D721Med (cell line): ENCODE data around the gene C9orf152.
"Not testable (repeated sequence)": the region's sequence is repeated elsewhere in the genome, so short reads cannot be mapped to it uniquely, and the experiment has no call there.

Experiments
- DNase-seq: peaks from one replicate; pipeline ENCODE4 v3.0.0; 2011; ENCODE audit warnings: low spot score; ENCODE audit not compliant: insufficient read length
- FAIRE-seq: peaks from 2 replicates; lab custom pipeline; 2011; peaks lifted over from hg19 to GRCh38; lab: Jason Lieb, UNC
- TF ChIP-seq, protein P1 (sequence below): IDR thresholded peaks from 2 replicates; pipeline ENCODE4 v1.5.1; 2012; ENCODE audit warnings: mild to moderate bottlenecking, control low read depth; ENCODE audit not compliant: insufficient read depth; ENCODE audit errors: missing control alignments

C9orf152 gene

DNA sequence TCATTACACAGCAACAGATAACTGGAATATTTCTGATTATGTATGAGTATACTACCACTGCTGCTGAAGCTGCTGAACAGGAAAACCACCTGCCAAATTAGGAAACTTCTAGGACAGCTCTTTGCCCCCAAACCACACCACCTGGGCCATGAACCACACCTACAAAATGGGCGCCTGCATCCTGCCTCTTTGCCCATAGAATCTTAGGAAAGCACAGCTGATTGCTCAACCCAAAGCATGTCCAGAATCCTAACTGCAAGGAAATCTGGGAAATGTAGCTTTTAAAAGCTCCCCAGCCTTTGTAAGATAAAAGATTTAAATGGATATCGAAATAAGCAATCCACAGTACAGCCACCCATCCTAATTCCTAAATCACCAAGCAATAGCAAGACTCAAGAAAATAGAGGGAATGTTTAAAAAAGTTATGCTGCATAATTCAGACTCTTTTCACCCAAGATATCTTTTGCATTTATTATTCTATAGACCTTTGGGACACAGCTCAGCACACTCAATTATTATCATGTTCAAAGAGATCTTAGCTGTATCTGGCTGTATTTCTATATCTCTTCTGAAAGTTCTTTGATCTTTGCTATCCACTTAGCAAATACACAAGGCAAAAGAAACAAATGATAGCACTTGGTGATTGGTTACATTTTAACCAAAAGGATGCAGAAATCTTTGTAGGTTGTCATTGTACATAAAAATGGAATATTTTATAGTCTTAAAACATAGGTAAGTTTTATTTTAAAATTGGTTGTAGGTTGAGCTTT lies 6.8 kb upstream of the C9orf152 start:
- DNase-seq (no peak), FAIRE-seq (no peak)
- TF ChIP-seq, protein P1, sequence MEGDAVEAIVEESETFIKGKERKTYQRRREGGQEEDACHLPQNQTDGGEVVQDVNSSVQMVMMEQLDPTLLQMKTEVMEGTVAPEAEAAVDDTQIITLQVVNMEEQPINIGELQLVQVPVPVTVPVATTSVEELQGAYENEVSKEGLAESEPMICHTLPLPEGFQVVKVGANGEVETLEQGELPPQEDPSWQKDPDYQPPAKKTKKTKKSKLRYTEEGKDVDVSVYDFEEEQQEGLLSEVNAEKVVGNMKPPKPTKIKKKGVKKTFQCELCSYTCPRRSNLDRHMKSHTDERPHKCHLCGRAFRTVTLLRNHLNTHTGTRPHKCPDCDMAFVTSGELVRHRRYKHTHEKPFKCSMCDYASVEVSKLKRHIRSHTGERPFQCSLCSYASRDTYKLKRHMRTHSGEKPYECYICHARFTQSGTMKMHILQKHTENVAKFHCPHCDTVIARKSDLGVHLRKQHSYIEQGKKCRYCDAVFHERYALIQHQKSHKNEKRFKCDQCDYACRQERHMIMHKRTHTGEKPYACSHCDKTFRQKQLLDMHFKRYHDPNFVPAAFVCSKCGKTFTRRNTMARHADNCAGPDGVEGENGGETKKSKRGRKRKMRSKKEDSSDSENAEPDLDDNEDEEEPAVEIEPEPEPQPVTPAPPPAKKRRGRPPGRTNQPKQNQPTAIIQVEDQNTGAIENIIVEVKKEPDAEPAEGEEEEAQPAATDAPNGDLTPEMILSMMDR = no peak

DNA sequence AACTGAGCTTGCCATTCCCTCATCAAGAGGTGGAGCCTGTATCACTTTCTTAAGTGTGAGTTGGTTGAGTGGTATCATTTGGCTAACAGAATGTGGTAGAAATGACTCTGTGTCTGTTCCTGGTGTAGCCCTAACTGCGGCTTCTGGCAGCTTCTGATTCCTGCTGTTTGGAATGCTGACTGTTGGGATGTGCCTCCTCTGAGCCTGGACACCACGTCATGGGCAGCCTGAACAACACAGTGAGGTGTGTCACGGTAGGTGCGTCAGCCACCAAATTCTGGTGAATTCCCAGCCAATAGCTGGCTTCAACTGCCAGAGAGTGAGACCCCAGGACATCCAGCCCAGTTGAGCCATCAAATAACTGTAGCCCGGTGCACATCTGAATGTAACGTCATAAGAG lies 6.1 kb upstream of the C9orf152 start:
- FAIRE-seq (no peak), DNase-seq (no peak)
- TF ChIP-seq, protein P1 = no peak

DNA sequence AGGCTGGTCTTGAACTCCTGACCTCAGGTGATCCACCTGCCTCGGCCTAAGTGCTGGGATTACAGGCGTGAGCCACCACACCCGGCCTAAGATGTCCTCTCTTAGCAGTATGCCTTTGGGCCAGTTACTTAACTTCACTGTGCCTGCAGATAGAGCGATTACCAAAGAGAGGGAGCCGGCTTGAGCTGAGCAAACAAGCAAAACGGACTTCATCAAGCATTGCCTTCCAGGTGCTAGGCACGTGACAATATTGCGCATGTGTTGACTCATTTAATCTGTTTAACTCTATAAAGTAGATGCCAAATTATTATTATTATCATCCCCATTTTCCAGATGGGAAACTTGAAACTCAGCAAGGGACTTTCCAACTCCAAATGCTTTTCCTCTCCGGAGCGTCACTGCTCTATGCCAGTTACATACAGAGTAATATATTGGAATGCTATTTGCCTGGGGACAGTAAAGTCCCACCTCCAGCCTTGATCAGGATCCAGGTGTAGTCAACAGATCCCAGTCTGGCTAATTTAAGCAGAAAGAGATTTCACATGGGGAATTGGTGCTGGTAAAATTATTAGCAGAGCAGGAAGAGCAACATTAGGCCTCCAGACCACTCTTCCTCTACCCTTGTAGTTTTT lies 5.6 kb upstream of the C9orf152 start:
- FAIRE-seq (no peak), DNase-seq (no peak)
- TF ChIP-seq, protein P1 = no peak

DNA sequence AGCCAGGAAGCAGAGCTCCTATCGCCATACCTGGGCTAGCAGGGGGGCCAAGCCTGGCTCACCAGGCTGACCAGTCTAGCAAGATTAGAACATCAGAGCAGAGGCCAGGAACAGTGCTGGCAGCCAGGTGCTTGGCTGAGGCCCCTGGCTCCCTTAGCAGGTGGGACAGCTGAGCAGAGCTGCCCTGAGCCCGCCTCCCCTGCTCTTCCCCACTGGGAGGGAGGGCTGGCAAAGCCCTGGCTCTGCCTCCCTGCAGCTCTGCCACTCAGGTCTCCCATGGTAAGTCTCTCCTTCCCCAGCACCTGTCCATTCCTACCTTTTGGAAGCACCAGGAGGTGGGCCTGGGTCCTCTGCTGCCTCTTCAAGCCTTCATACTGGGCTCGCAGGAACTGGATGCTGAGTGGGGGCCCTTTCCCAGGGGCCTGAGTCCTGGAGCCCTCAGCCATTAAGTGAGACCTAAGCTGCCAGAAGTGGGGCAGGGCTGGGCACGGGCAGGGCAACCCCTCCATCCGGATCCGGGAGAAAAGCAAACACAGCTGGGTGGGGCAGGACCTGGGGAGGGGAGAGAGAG lies 803 bp downstream of the C9orf152 start:
- FAIRE-seq (no peak), DNase-seq (no peak)

DNA sequence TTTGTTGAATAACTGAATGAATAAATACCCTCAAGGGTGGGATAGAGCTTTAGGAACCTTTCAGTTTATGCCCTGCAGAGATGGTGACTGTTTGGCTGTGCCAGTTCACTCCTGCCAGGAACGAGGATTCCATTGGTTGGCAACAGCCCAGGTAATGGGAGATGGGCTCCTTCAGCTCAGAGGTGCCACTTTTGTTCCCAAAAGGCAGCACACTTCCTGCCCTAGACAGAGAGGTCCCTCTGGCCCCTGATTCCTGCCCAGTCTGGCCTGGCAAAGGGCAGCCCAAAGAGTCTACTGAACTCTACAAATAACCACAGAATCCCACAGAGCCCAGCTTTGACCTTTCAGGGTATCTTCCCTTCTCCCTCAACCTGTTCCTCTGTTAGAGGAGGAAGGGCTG lies 1.6 kb downstream of the C9orf152 start:
- no peak for FAIRE-seq
- TF ChIP-seq, protein P1 = no peak
- DNase-seq = no peak

More for the DNA sequence above, 803 bp downstream of the C9orf152 start:
- TF ChIP-seq, protein P1 = no peak

DNA sequence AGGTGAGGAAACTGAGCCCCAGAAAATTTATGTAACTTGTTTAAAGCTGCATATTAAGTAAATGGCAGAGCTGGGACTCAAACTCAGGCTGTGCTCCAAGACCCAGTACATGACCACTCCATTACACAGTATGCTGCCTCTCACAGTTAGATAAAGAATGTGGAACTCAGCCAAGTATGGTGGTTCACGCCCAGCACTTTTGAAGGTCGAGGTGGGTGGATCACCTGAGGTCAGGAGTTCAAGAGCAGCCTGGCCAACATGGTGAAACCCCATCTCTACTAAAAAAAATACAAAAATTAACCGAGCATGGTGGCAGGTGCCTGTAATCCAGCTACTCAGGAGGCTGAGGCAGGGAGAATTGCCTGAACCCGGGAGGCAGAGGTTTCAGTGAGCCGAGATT lies 2.3 kb downstream of the C9orf152 start:
- not testable (repeated sequence) for FAIRE-seq, DNase-seq

DNA sequence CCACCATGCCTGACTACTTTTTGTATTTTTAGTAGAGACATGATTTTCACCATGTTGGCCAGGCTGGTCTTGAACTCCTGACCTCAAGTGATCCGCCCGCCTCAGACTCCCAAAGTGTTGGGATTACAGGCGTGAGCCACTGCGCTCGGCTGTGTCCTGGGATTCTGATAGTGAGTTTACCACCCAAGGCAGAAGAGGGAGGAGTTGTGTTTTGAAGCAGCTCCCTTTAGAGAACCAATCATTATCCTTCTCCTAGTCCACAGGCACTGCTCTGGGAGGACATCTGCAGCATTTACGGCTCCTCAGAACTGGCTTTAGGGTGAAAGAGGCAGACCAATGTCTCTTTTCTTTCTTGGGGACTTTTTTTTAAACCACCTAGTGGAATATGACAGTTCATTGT lies 5.7 kb downstream of the C9orf152 start:
- TF ChIP-seq, protein P1 = no peak
- FAIRE-seq = no peak
- no peak for DNase-seq
